Upper lobe of left lung (tissue), 4 donors: ENCODE measurements around the gene SYNPR.

Experiments
- CTCF ChIP-seq, 6 experiments: fragments of 450-650 bp in 4 of 6; fragments of 200-600 bp in 2 of 6; sonication (generic) in 2 of 6; IDR thresholded peaks; one replicate each; pipeline ENCODE4 v1.5.1; 2016 to 2019; ENCODE audit warnings: antibody characterized with exemption in 6 of 6
- EP300 ChIP-seq, 4 donors: sonication (generic); formaldehyde crosslinking; IDR thresholded peaks; one replicate each; pipeline ENCODE4 v1.5.1; 2017; ENCODE audit warnings: antibody characterized with exemption in 4 of 4, control low read depth in 2 of 4
- POLR2A ChIP-seq, 4 donors: fragments of 450-650 bp; IDR thresholded peaks; one replicate each; pipeline ENCODE4 v1.5.1; 2016 to 2017; ENCODE audit warnings: antibody characterized with exemption in 4 of 4, mild to moderate bottlenecking in 2 of 4
- POLR2AphosphoS5 ChIP-seq, 2 donors: sonication (generic); formaldehyde crosslinking; IDR thresholded peaks; one replicate each; pipeline ENCODE4 v1.5.1; 2017; ENCODE audit warnings: antibody characterized with exemption in 2 of 2

DNA sequence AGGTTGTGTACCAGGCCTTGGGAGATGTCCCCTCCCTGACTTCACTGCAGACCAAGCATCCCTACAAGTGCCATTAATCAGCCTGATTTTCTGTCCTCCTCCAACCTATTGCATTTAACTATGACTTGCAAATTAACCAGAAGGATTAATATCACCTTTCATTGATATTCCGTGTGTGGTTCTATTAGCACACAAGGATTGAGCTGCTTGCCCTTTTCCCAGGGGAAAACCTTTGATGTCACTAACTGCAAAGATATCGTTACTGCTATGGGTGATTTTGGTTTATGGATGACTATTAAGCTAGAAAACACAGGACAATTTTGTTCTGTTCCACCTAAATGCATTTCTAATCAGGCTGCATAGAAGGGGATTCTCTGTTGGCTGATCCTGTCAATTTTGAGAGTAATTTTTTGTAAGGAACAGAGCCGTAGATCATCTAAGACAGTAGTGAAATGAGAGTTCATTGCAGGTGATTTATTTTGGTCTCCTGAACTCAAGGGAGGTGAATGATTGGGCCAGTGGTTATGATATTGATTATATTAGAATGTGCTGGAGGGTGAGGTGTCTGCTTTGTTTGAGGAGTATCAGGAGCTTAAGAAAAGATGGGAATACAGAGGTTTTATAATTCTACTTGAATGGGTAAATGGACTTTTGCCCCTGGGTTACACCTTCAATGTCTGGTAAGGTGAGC is 196.9 kb downstream of the SYNPR start:
- TF ChIP-seq CTCF (IDR thresholded peaks at IDR 0.05): no peak
- TF ChIP-seq POLR2A (IDR thresholded peaks at IDR 0.05): no peak
- no peak for TF ChIP-seq EP300 (IDR thresholded peaks at IDR 0.05)
- TF ChIP-seq POLR2AphosphoS5 (IDR thresholded peaks at IDR 0.05): no peak
